Endothelial cell of umbilical vein (primary cell): ENCODE data around the gene GPR26. TPM values are rescaled to one million over a fixed set of nuclear protein-coding genes. Genes with fewer than 3 reads are reported as not detected.

Experiments used
- BruUV-seq: library from RNA; stranded (reverse); fragments of 400-500 nt; replicated peaks from 2 replicates; lab custom pipeline; 2021; lab: Mats Ljungman, UMichigan
- CTCF ChIA-PET: fragments of 300-600, 350-600 bp; sonication (Branson Sonifier 250); formaldehyde crosslinking; loops from one replicate; lab custom pipeline; 2021; ENCODE audit warnings: antibody characterized with exemption, inconsistent platforms; lab: Charles Lee
- POLR2A ChIA-PET: fragments of 300-600, 350-600 bp; sonication (Branson Sonifier 250); formaldehyde crosslinking; loops from one replicate; lab custom pipeline; 2021; ENCODE audit warnings: antibody characterized with exemption, inconsistent platforms; lab: Charles Lee
- DNase-seq: peaks from one replicate; pipeline ENCODE4 v3.0.0-alpha.2; 2011; ENCODE audit warnings: low read depth, low spot score
- FAIRE-seq: peaks from 2 replicates; lab custom pipeline; 2011; peaks lifted over from hg19 to GRCh38; lab: Jason Lieb, UNC
- H2AFZ ChIP-seq: 2 replicates; pipeline ENCODE4 v1.6.0; 2012; ENCODE audit warnings: low read depth, low read length, control low read depth, inconsistent platforms
- H3K27ac ChIP-seq: 2 replicates; pipeline ENCODE4 v1.5.1; 2011; ENCODE audit warnings: low read depth, mild to moderate bottlenecking, control low read depth, low read length, moderate library complexity; ENCODE audit not compliant: insufficient read depth
- H3K27me3 ChIP-seq, 2 experiments: 2 replicates each; pipeline versions ENCODE4 v1.6.0 to v1.6.1; 2011; ENCODE audit warnings: low read length in 2 of 2, mixed read lengths in 1 of 2; ENCODE audit not compliant: control insufficient read depth in 2 of 2, insufficient read depth in 2 of 2
- H3K36me3 ChIP-seq, 2 experiments: 2 replicates in 1 of 2; 3 replicates in 1 of 2; pipeline ENCODE4 v1.5.1; 2011; ENCODE audit warnings: low read length in 2 of 2, mild to moderate bottlenecking in 1 of 2, moderate library complexity in 1 of 2; ENCODE audit not compliant: control insufficient read depth in 2 of 2, insufficient read depth in 2 of 2; ENCODE audit errors: extremely low read depth in 1 of 2
- H3K4me1 ChIP-seq: 3 replicates; pipeline ENCODE4 v1.5.1; 2011; ENCODE audit warnings: mild to moderate bottlenecking, low read length; ENCODE audit not compliant: control insufficient read depth, insufficient read depth; ENCODE audit errors: extremely low read depth
- H3K4me2 ChIP-seq: 2 replicates; pipeline ENCODE4 v1.6.1; 2011; ENCODE audit warnings: low read length, control low read depth, mixed read lengths; ENCODE audit not compliant: insufficient read depth
- H3K4me3 ChIP-seq, 3 experiments: fragments of 200-600 bp in 1 of 3; sonication (generic), shearing (Covaris generic) in 1 of 3; replicated peaks in 1 of 3; 2 replicates each; pipeline ENCODE4 v1.5.1; 2011 to 2016; ENCODE audit warnings: control low read depth in 3 of 3, low read length in 3 of 3, mild to moderate bottlenecking in 2 of 3, inconsistent platforms in 1 of 3, low read depth in 1 of 3, moderate library complexity in 1 of 3; ENCODE audit not compliant: insufficient read depth in 1 of 3
- H3K79me2 ChIP-seq: 2 replicates; pipeline ENCODE4 v1.6.0; 2012; ENCODE audit warnings: low read length, inconsistent platforms; ENCODE audit not compliant: control insufficient read depth, insufficient read depth
- H3K9ac ChIP-seq: replicated peaks from 2 replicates; pipeline ENCODE3; 2011; ENCODE audit warnings: low read length, control low read depth; ENCODE audit not compliant: insufficient read depth; ENCODE audit errors: extremely low read depth
- H3K9me1 ChIP-seq: replicated peaks from 3 replicates; pipeline ENCODE4 v1.6.0; 2011; ENCODE audit warnings: mild to moderate bottlenecking, low read length; ENCODE audit not compliant: control insufficient read depth, insufficient read depth; ENCODE audit errors: extremely low read depth
- H3K9me3 ChIP-seq: replicated peaks from 2 replicates; pipeline ENCODE4 v1.5.1; 2012; ENCODE audit warnings: low read length, inconsistent platforms; ENCODE audit not compliant: control insufficient read depth, insufficient read depth
- H4K20me1 ChIP-seq: replicated peaks from 2 replicates; pipeline ENCODE3; 2011; ENCODE audit warnings: mild to moderate bottlenecking, low read length; ENCODE audit not compliant: control insufficient read depth, insufficient read depth; ENCODE audit errors: extremely low read depth
- EZH2 ChIP-seq: IDR thresholded peaks from 2 replicates; pipeline ENCODE4 v1.6.1; 2012; ENCODE audit warnings: borderline replicate concordance, low read depth, mild to moderate bottlenecking, moderate library complexity, low read length, inconsistent platforms; ENCODE audit not compliant: severe bottlenecking
- GATA2 ChIP-seq: IDR thresholded peaks from 2 replicates; pipeline ENCODE4 v1.7.0; 2011; ENCODE audit warnings: low read depth, mild to moderate bottlenecking, moderate library complexity, mixed read lengths, low read length; ENCODE audit not compliant: insufficient read length, insufficient read depth
- JUN ChIP-seq: IDR thresholded peaks from 2 replicates; pipeline ENCODE4 v1.6.1; 2011; ENCODE audit warnings: borderline replicate concordance, low read depth; ENCODE audit not compliant: insufficient read length, insufficient read depth
- MAX ChIP-seq: IDR thresholded peaks from 2 replicates; pipeline ENCODE4 v1.6.1; 2011; ENCODE audit not compliant: insufficient read depth, insufficient read length
- POLR2A ChIP-seq: IDR thresholded peaks from 2 replicates; pipeline ENCODE4 v1.6.1; 2012; ENCODE audit warnings: low read depth, mild to moderate bottlenecking, control low read depth, low read length
- POLR2AphosphoS5 ChIP-seq: IDR thresholded peaks from 2 replicates; pipeline ENCODE4 v1.6.1; 2012; ENCODE audit warnings: low read depth, mild to moderate bottlenecking, control low read depth, low read length, moderate library complexity; ENCODE audit not compliant: insufficient read depth
- dilution Hi-C: fragments of 300-500 bp; cut with MboI; formaldehyde crosslinking; loops from one replicate; pipeline ENCODE4 v1.15.0; 2019; ENCODE audit warnings: low sequenced_read_pairs; ENCODE audit not compliant: extremely low pct_ligation_motif_present
- intact Hi-C: fragments of 100-400 bp; cut with micrococcal nuclease; formaldehyde crosslinking; loops from one replicate; pipeline ENCODE4 v1.10.0; 2022
- polyA plus RNA-seq, 4 experiments: library from polyadenylated mRNA; depleted of rRNA in 3 of 4; stranded (reverse) in 3 of 4; unstranded in 1 of 4; fragments of >200 nt; gene quantifications; 2 replicates each; pipeline versions ENCODE4 v1.2.1 to v1.2.3, GENCODE V29; 2011 to 2012; ENCODE audit warnings: missing spikeins in 1 of 4
- total RNA-seq: library from RNA; stranded (reverse); gene quantifications from 2 replicates; pipeline ENCODE4 v1.2.3, GENCODE V29; 2021

Gene GPR26
- total and polyA plus RNA-seq, 2 donors (not counting 3 experiments of a cell fraction or from before 2014, with no cell fraction given), result not detected

GRCh38 chr10:123718544-123719060 lies 52.4 kb downstream of the GPR26 start:
- TF ChIP-seq MAX (no peak), POLR2A (no peak), POLR2AphosphoS5 (no peak), EZH2 (no peak), JUN (no peak)
- Histone ChIP-seq H3K9me1 (no peaks in the 10 kb centered on the region), H3K27ac (no peak overlapping the region), H4K20me1 (no peaks in the 10 kb centered on the region), H2AFZ (no peak overlapping the region), H3K9me3 (no peaks in the 10 kb centered on the region), H3K4me3 (no peak overlapping the region), H3K4me1 (no peaks in the 10 kb centered on the region), H3K36me3 (no peaks in the 10 kb centered on the region), H3K9ac (no peak overlapping the region), H3K4me2 (no peak overlapping the region), H3K79me2 (no peaks in the 10 kb centered on the region), H3K27me3 (no peaks in the 10 kb centered on the region)
- intact Hi-C loops, result no loop called here
- ChIA-PET CTCF (interaction anchor here (0.9 kb wide), 1 partner anchor 31 kb away, joined by 3 read pairs; no protein-coding TSS in a partner anchor), POLR2A (no interaction called here)
- dilution Hi-C loops, result no loop called here
- no peak for FAIRE-seq
- no TSS peak for BruUV-seq
- no peak for DNase-seq

GRCh38 chr10:123720536-123720935 lies 54.4 kb downstream of the GPR26 start:
- POLR2A ChIA-PET, result no interaction called here
- Histone ChIP-seq H3K4me2 (no peak overlapping the region), H4K20me1 (no peaks in the 10 kb centered on the region), H3K27me3 (no peaks in the 10 kb centered on the region), H3K4me1 (no peaks in the 10 kb centered on the region), H3K9me1 (no peaks in the 10 kb centered on the region), H3K36me3 (no peaks in the 10 kb centered on the region), H3K9me3 (no peaks in the 10 kb centered on the region), H3K9ac (no peak overlapping the region), H3K27ac (no peak overlapping the region), H2AFZ (no peak overlapping the region), H3K4me3 (no peak overlapping the region), H3K79me2 (no peaks in the 10 kb centered on the region)
- DNase-seq (no peak), FAIRE-seq (no peak)
- intact Hi-C loops, result no loop called here
- CTCF ChIA-PET, result no interaction called here
- BruUV-seq, result no TSS peak
- dilution Hi-C loops, result no loop called here
- no peak for TF ChIP-seq GATA2
- TF ChIP-seq MAX, result no peak
- no peak for TF ChIP-seq JUN
